Sigmoid colon (tissue), 7 donors: Measurements from ENCODE around the gene NXPE4. TPM values are rescaled to one million over a fixed set of nuclear protein-coding genes. Genes with fewer than 3 reads are reported as not detected.

ENCODE experiments used
- DNase-seq: peaks from one replicate; pipeline ENCODE4 v3.0.0-alpha.2; 2019
- H3K27ac ChIP-seq, 4 donors: fragments of 200-600 bp; sonication (generic); one replicate each; pipeline ENCODE4 v1.5.1; 2016 to 2019; ENCODE audit warnings: mild to moderate bottlenecking in 1 of 4
- H3K27me3 ChIP-seq, 3 donors: fragments of 200-600 bp; sonication (generic); one replicate each; pipeline ENCODE4 v1.5.1; 2019; ENCODE audit warnings: mild to moderate bottlenecking in 1 of 3
- H3K36me3 ChIP-seq, 4 donors: fragments of 200-600 bp; sonication (generic); one replicate each; pipeline ENCODE4 v1.5.1; 2016 to 2019
- H3K4me1 ChIP-seq, 4 donors: fragments of 200-600 bp; sonication (generic); one replicate each; pipeline ENCODE4 v1.5.1; 2017 to 2019
- H3K4me3 ChIP-seq, 4 donors: fragments of 200-600 bp; sonication (generic); one replicate each; pipeline ENCODE4 v1.5.1; 2017 to 2019; ENCODE audit warnings: mild to moderate bottlenecking in 2 of 4, moderate library complexity in 1 of 4
- H3K9me3 ChIP-seq, 4 donors: fragments of 200-600 bp in 3 of 4; sonication (generic) in 3 of 4; one replicate each; pipeline versions ENCODE4 v1.5.1 to v1.6.1; 2013 to 2019
- EP300 ChIP-seq, 4 donors: sonication (generic); formaldehyde crosslinking; IDR thresholded peaks; one replicate each; pipeline ENCODE4 v1.6.1; 2017; ENCODE audit warnings: antibody characterized with exemption in 4 of 4
- POLR2A ChIP-seq, 2 donors: fragments of 450-650 bp; IDR thresholded peaks; one replicate each; pipeline ENCODE4 v1.6.1; 2016; ENCODE audit warnings: antibody characterized with exemption in 2 of 2, mild to moderate bottlenecking in 2 of 2, moderate library complexity in 2 of 2
- POLR2AphosphoS5 ChIP-seq, 4 donors: sonication (generic); formaldehyde crosslinking; IDR thresholded peaks; one replicate each; pipeline ENCODE4 v1.6.1; 2017; ENCODE audit warnings: antibody characterized with exemption in 4 of 4
- WGBS, 2 donors: extraction: QIAGEN DNeasy Blood & Tissue Kit; methylation state at CpG; one replicate each; pipeline ENCODE4 v1.1.7; 2013; 5-methylcytosine and 5-hydroxymethylcytosine counted together
- intact Hi-C: fragments of 100-400 bp; cut with DNase I; formaldehyde crosslinking; loops from one replicate; pipeline ENCODE4 v1.15.1; 2023
- polyA plus RNA-seq, 3 donors: library from polyadenylated mRNA; stranded (reverse); fragments of 200-250 nt; gene quantifications; one replicate each; pipeline ENCODE4 v1.2.3, GENCODE V29; 2013
- total RNA-seq, 4 donors: library from RNA; depleted of rRNA; stranded (reverse); fragments of >200 nt; gene quantifications; one replicate each; pipeline ENCODE4 v1.1.0, GENCODE V29; 2016
- TF ChIP-seq, protein P1 (sequence below), 4 experiments: fragments of 450-650 bp in 3 of 4; fragments of 200-600 bp in 1 of 4; IDR thresholded peaks; one replicate each; pipeline ENCODE4 v1.5.1; 2016 to 2019; ENCODE audit warnings: antibody characterized with exemption in 4 of 4, mild to moderate bottlenecking in 3 of 4, moderate library complexity in 2 of 4
- donor health status: healthy with polysubstance abuse.
- donor health status: Bipolar disorder and iron deficiency.
- donor health status: healthy.

The NXPE4 gene
- total and polyA plus RNA-seq, 7 donors = 0.36 to 46.8 (median 37.8) TPM; not detected in 2

DNA sequence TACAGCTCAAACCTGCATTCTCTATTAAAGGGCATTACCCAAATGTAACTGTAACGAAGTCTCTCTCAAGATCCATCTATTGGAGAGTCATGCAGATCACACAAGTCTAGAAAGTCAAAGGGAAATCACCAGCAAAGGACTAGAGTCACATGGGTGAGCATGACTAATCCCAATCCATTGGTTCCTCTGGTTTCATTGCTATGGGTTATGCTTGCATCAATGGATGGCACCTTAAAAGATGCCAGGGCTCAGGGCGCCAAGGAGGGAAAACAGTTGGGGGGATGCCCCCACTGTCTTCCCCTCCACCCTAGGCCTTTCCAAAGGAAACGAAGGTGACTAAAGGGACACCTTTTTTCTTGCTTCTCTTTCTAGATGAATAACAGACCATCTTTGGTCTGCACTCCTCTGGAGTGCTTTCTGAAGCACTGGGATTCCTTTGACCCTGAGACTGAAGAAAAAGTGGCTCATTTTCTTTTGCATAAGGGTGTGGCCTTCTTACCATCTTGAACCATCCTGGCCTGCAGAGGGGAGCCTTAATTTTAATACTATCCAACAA, 8.1 kb downstream of the NXPE4 start:
- Histone ChIP-seq H3K27ac (no peak overlapping the region), H3K36me3 (no peaks in the 10 kb centered on the region), H3K9me3 (peaks cover 11 to 24% (median 20%) of the 10 kb centered on the region in 4 donors), H3K27me3 (no peaks in the 10 kb centered on the region), H3K4me1 (no peaks in the 10 kb centered on the region), H3K4me3 (no peak overlapping the region)
- 92 to 94% methylated on average over 3 of the region's 3 CpGs for WGBS, 2 donors
- TF ChIP-seq EP300 (IDR thresholded peaks at IDR 0.05) (no peak), POLR2AphosphoS5 (IDR thresholded peaks at IDR 0.05) (no peak), POLR2A (IDR thresholded peaks at IDR 0.05) (no peak)
- TF ChIP-seq, protein P1, sequence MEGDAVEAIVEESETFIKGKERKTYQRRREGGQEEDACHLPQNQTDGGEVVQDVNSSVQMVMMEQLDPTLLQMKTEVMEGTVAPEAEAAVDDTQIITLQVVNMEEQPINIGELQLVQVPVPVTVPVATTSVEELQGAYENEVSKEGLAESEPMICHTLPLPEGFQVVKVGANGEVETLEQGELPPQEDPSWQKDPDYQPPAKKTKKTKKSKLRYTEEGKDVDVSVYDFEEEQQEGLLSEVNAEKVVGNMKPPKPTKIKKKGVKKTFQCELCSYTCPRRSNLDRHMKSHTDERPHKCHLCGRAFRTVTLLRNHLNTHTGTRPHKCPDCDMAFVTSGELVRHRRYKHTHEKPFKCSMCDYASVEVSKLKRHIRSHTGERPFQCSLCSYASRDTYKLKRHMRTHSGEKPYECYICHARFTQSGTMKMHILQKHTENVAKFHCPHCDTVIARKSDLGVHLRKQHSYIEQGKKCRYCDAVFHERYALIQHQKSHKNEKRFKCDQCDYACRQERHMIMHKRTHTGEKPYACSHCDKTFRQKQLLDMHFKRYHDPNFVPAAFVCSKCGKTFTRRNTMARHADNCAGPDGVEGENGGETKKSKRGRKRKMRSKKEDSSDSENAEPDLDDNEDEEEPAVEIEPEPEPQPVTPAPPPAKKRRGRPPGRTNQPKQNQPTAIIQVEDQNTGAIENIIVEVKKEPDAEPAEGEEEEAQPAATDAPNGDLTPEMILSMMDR (IDR thresholded peaks at IDR 0.05) = no peak
- intact Hi-C loops = no loop called here
- DNase-seq = no peak

DNA sequence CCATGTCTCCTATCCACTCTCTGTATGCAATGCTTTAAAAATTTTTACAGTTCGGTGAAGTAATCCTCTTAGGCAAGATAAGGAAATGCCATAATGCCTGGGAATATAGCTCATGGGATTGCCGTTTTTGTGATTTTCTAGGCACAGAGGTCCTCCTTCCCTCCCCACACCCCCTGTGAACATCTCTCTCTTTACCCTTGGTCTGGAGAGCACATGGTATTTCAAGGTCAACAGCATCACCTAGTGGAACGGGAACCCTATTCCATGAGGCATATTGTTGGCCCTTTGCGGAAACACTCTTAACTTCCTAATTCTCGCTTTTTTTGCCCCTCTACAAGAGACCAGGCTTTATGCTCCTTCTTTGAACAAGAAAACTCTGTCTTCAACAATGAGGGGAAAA, 8.8 kb downstream of the NXPE4 start:
- intact Hi-C loops = no loop called here
- H3K27ac ChIP-seq = no peak overlapping the region
- TF ChIP-seq EP300 (IDR thresholded peaks at IDR 0.05) (no peak), POLR2AphosphoS5 (IDR thresholded peaks at IDR 0.05) (no peak), POLR2A (IDR thresholded peaks at IDR 0.05) (no peak)
- TF ChIP-seq, protein P1 (IDR thresholded peaks at IDR 0.05) = no peak
- H3K9me3 ChIP-seq = peaks cover 11 to 24% (median 20%) of the 10 kb centered on the region in 4 donors
- no peaks in the 10 kb centered on the region for H3K4me1 ChIP-seq
- WGBS, 2 donors = 94 to 97% methylated on average over 5 of the region's 5 CpGs
- no peaks in the 10 kb centered on the region for H3K36me3 ChIP-seq
- no peak for DNase-seq
- no peaks in the 10 kb centered on the region for H3K27me3 ChIP-seq
- H3K4me3 ChIP-seq = no peak overlapping the region

DNA sequence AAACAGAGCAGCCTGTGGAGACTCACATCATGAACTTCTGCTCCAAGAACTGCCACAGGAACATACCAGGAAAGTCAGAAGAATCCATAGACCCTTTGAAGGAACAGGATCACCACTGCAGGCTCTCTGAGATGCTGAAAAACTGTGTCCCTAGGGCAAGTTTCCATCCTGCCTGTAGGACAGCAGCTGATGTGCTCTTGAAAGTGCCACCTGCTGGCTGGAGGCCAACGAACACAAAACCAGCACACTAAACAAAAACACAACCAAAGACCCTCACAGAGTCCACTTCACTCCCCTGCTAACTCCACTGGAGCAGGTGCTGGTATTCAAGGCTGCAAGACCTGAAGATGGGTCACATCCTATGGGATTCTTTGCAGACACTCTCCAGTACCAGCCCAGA, 23.9 kb downstream of the NXPE4 start:
- no peak for TF ChIP-seq EP300 (IDR thresholded peaks at IDR 0.05)
- TF ChIP-seq, protein P1 (IDR thresholded peaks at IDR 0.05) = no peak
- no peak for TF ChIP-seq POLR2A (IDR thresholded peaks at IDR 0.05)
- TF ChIP-seq POLR2AphosphoS5 (IDR thresholded peaks at IDR 0.05) = no peak
- no peaks in the 10 kb centered on the region for H3K27me3 ChIP-seq
- no peak for DNase-seq
- no peaks in the 10 kb centered on the region for H3K4me1 ChIP-seq
- intact Hi-C loops = no loop called here
- H3K4me3 ChIP-seq = no peak overlapping the region
- no peak overlapping the region for H3K27ac ChIP-seq
- 73 to 80% methylated on average over 1 of the region's 1 CpG for WGBS, 2 donors
- H3K36me3 ChIP-seq = no peaks in the 10 kb centered on the region
- H3K9me3 ChIP-seq = no peaks in the 10 kb centered on the region

DNA sequence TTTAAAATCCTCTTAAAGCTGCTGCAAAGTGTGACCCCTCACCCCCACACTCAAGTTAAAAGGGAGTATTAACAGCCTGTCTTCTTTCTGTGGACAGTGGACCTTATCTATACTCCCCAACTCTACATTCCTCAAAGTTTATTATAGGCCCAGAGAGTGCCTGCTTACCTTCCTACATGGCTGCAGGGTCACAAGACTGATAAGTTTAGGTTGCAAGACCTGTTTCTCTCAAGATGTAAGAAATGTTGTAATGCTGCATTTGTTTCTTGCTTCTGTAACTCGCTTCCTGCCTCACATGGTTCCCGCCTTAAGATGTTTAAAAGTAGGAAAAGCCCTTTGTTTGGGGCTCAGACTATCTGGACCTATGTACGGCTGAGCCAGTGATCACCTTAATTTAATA, 25.8 kb downstream of the NXPE4 start:
- TF ChIP-seq EP300 (IDR thresholded peaks at IDR 0.05) (no peak), POLR2AphosphoS5 (IDR thresholded peaks at IDR 0.05) (no peak), POLR2A (IDR thresholded peaks at IDR 0.05) (no peak)
- TF ChIP-seq, protein P1 (IDR thresholded peaks at IDR 0.05) = no peak
- intact Hi-C loops = no loop called here
- Histone ChIP-seq H3K9me3 (no peaks in the 10 kb centered on the region), H3K4me1 (peaks cover 0 to 10% (median 1%) of the 10 kb centered on the region in 4 donors), H3K4me3 (no peak overlapping the region), H3K27me3 (no peaks in the 10 kb centered on the region), H3K27ac (no peak overlapping the region), H3K36me3 (no peaks in the 10 kb centered on the region)
- 65 to 68% methylated on average over 3 of the region's 3 CpGs for whole genome bisulfite sequencing, 2 donors
- DNase-seq = no peak

DNA sequence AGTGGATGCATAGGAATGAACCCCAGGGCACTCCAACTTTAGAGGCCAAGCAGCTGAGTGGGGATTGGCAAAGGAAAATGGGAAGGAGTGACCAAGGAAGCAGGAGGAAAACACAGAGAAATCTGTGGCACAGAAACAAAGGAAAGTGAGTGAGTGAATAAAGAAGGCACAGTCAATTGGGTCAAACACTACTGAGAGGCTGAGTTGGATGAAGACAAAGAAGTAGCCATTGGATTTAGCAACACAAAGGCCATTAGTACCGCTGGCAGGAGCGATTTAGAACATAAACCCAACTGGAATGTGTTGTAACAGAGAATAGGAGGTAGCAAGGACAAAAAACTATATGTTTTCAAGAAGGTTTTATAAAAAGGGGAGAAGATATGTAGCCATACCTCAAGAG, 29.3 kb downstream of the NXPE4 start:
- Histone ChIP-seq H3K27ac (no peak overlapping the region), H3K4me1 (peaks cover 0 to 23% (median 4%) of the 10 kb centered on the region in 4 donors), H3K36me3 (no peaks in the 10 kb centered on the region), H3K27me3 (no peaks in the 10 kb centered on the region), H3K4me3 (no peak overlapping the region), H3K9me3 (no peaks in the 10 kb centered on the region)
- no peak for DNase-seq
- intact Hi-C loops = no loop called here
- TF ChIP-seq EP300 (IDR thresholded peaks at IDR 0.05) (no peak), POLR2AphosphoS5 (IDR thresholded peaks at IDR 0.05) (no peak), POLR2A (IDR thresholded peaks at IDR 0.05) (no peak)
- TF ChIP-seq, protein P1 (IDR thresholded peaks at IDR 0.05) = no peak
- WGBS, 2 donors = 68 to 91% methylated on average over 2 of the region's 2 CpGs
